ENCODE measurements around the gene HMCN1.

DNA sequence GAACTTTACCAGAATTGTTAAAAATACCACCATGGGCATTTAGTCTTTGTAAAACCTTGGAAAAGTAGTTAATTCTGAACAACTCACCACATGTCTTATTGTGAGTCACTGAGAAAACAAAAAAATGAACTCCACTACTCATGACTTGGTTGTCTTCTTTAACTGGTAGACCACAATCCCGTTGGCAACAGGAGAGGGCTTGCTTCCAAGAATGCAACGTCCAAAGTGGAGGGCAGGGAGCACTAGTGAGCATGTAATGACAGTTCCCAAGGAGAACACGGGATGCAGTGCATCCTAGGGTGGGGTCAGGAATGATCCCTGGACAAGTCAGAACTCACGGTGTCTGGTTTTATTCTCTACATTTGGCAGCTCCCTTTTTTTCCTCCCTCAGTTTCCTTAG is 15.2 kb upstream of the HMCN1 start:
- TF ChIP-seq, protein P1, sequence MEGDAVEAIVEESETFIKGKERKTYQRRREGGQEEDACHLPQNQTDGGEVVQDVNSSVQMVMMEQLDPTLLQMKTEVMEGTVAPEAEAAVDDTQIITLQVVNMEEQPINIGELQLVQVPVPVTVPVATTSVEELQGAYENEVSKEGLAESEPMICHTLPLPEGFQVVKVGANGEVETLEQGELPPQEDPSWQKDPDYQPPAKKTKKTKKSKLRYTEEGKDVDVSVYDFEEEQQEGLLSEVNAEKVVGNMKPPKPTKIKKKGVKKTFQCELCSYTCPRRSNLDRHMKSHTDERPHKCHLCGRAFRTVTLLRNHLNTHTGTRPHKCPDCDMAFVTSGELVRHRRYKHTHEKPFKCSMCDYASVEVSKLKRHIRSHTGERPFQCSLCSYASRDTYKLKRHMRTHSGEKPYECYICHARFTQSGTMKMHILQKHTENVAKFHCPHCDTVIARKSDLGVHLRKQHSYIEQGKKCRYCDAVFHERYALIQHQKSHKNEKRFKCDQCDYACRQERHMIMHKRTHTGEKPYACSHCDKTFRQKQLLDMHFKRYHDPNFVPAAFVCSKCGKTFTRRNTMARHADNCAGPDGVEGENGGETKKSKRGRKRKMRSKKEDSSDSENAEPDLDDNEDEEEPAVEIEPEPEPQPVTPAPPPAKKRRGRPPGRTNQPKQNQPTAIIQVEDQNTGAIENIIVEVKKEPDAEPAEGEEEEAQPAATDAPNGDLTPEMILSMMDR (IDR thresholded peaks at IDR 0.05) = peak; percentile 32
- TF ChIP-seq ZFX (IDR thresholded peaks at IDR 0.05; ENCODE audit: borderline replicate concordance) = no peak

All from 22Rv1 (cell line).